GM20000 (cell line): ENCODE data around the gene FRMD5.
"Not testable (repeated sequence)": the region's sequence is repeated elsewhere in the genome, so short reads cannot be mapped to it uniquely, and the experiment has no call there.

Experiments used
- DNase-seq: peaks from one replicate; pipeline ENCODE4 v3.0.0; 2012; ENCODE audit warnings: low spot score
- CTCF ChIP-seq: IDR thresholded peaks from 2 replicates; pipeline ENCODE4 v1.5.1; 2012; ENCODE audit warnings: mild to moderate bottlenecking, control low read depth; ENCODE audit errors: extremely low read depth, missing control alignments

Gene FRMD5

GRCh38 chr15:44034933-44035624, 160.0 kb downstream of the FRMD5 start:
- TF ChIP-seq CTCF, result no peak
- DNase-seq, result no peak

GRCh38 chr15:44034334-44034733, 160.7 kb downstream of the FRMD5 start:
- DNase-seq, result no peak
- TF ChIP-seq CTCF, result no peak

DNA sequence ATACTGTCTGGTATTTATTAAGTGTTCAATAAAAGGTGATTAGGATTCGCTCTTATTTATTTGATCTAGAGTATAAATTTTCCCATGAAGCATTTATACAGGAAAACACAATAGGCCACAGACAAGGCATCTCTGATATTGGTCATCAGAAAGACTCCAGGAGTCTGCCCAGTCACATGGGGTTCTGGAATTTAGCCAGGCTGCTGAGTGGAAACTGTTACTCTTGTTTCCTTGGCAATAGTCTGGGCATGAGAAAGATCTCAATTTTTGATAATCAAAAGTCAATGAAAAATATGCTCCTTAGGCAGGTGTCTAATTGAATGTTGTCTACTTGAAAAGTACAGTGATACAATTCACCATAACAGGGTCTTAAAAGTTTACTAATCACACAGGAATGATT, 161.2 kb downstream of the FRMD5 start:
- DNase-seq, result no peak
- TF ChIP-seq CTCF, result no peak

DNA sequence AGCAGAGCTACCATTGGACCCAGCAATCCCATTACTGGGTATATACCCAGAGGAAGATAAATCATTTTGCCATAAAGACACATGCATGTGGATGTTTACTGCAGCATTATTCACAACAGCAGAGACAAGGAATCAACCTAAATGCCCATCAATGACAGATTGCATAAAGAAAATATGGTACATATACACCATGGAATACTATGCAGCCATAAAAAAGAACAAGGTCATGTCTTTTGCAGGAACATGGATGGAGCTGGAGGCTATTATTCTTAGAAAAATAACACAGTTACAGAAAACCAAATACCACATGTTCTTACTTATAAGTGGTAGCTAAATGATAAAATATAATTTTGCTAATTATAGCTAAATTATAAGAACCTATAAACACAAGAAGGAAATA, 162.3 kb downstream of the FRMD5 start:
- DNase-seq, result not testable (repeated sequence)

- no peak for DNase-seq
- TF ChIP-seq CTCF, result no peak
These were observed 165.0 kb downstream of the FRMD5 start for GRCh38 chr15:44029940-44030568.

DNA sequence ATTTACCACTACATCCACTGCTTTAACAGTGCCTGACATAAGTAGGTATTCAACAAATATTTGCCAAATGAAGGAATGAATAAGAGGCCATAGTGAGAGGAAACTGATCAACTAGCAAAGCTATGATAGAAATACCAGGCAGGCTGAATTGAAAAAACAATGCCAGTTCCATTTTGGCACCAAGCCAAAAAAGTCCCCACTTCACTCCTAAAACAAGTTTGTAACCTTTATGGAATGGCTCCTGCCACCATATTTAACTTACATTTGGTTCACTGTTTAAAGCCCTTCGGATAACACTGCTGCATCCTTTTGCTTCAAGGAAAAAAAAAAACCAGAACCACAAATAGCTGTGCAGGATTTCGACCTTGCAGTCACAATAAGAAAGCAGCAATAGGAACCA, 166.1 kb downstream of the FRMD5 start:
- DNase-seq, result no peak

DNA sequence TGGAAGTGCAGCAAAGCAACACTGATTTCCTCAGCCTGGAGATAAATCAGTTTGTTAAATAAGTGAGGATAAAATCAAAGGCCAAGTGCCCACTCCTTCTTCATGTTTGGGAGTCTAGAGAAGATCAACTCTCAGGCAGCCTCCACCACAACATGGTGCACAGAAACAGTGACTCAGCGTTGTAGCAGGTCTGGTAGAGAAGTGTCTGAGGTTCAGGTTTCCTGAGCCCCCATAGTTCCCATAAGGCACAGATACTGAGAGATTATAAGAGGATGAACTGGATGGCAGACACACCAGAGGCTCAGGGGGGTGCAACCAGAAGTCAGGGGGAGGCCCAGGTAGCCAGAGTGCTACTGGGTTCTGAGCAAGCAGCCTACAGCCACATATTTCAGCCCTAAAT, 166.7 kb downstream of the FRMD5 start:
- no peak for DNase-seq
- no peak for TF ChIP-seq CTCF

More for the DNA sequence above, 166.1 kb downstream of the FRMD5 start:
- no peak for TF ChIP-seq CTCF

- TF ChIP-seq CTCF, result no peak
- DNase-seq, result no peak
These were observed 170.9 kb downstream of the FRMD5 start for GRCh38 chr15:44024155-44024554.
